ENCODE measurements around the gene CUX1. TPM values are rescaled to one million over a fixed set of nuclear protein-coding genes. Genes with fewer than 3 reads are reported as not detected.
"Not testable (repeated sequence)": the region's sequence is repeated elsewhere in the genome, so short reads cannot be mapped to it uniquely, and the experiment has no call there.

CUX1 gene
- total RNA-seq, 2 experiments from 2014 or later = 21.1 to 22.4 TPM

- no peak overlapping the region for H3K4me3 Mint-ChIP-seq
- ChIA-PET CTCF (interaction anchor here (0.6 kb wide), 1 partner anchor 26 kb away, joined by 3 read pairs; no protein-coding TSS in a partner anchor), POLR2A (no interaction called here)
- H3K27me3 Mint-ChIP-seq = no peaks in the 10 kb centered on the region
- H3K4me1 Mint-ChIP-seq = no peaks in the 10 kb centered on the region
- H3K27ac Mint-ChIP-seq = no peak overlapping the region
- DNase-seq = no peak
- no peaks in the 10 kb centered on the region for H3K36me3 Mint-ChIP-seq (ENCODE audit: low read depth)
- H3K9me3 Mint-ChIP-seq = no peaks in the 10 kb centered on the region
Measured at GRCh38 chr7:102175423-102176170, 358.2 kb downstream of the CUX1 start.

GRCh38 chr7:102178410-102178809 is 361.0 kb downstream of the CUX1 start:
- CTCF ChIA-PET = no interaction called here
- no peaks in the 10 kb centered on the region for H3K9me3 Mint-ChIP-seq
- no peak overlapping the region for H3K27ac Mint-ChIP-seq
- no peaks in the 10 kb centered on the region for H3K36me3 Mint-ChIP-seq (ENCODE audit: low read depth)
- DNase-seq = no peak
- no peak overlapping the region for H3K4me3 Mint-ChIP-seq
- no peaks in the 10 kb centered on the region for H3K27me3 Mint-ChIP-seq
- POLR2A ChIA-PET = no interaction called here
- H3K4me1 Mint-ChIP-seq = no peaks in the 10 kb centered on the region

- H3K27ac Mint-ChIP-seq = no peak overlapping the region
- CTCF ChIA-PET = no interaction called here
- no peak for DNase-seq
- H3K4me3 Mint-ChIP-seq = no peak overlapping the region
- H3K4me1 Mint-ChIP-seq = no peaks in the 10 kb centered on the region
- POLR2A ChIA-PET = no interaction called here
- no peaks in the 10 kb centered on the region for H3K36me3 Mint-ChIP-seq (ENCODE audit: low read depth)
- H3K9me3 Mint-ChIP-seq = no peaks in the 10 kb centered on the region
- no peaks in the 10 kb centered on the region for H3K27me3 Mint-ChIP-seq
Measured at GRCh38 chr7:102180727-102181126, 363.3 kb downstream of the CUX1 start.

GRCh38 chr7:102181517-102181916 is 364.1 kb downstream of the CUX1 start:
- no peak for DNase-seq
- H3K4me1 Mint-ChIP-seq = no peaks in the 10 kb centered on the region
- H3K4me3 Mint-ChIP-seq = no peak overlapping the region
- no peaks in the 10 kb centered on the region for H3K27me3 Mint-ChIP-seq
- H3K27ac Mint-ChIP-seq = no peak overlapping the region
- CTCF ChIA-PET = no interaction called here
- H3K36me3 Mint-ChIP-seq (ENCODE audit: low read depth) = no peaks in the 10 kb centered on the region
- H3K9me3 Mint-ChIP-seq = no peaks in the 10 kb centered on the region
- POLR2A ChIA-PET = no interaction called here

GRCh38 chr7:102182016-102182415 is 364.6 kb downstream of the CUX1 start:
- POLR2A ChIA-PET = no interaction called here
- no peak overlapping the region for H3K27ac Mint-ChIP-seq
- no peaks in the 10 kb centered on the region for H3K9me3 Mint-ChIP-seq
- no peaks in the 10 kb centered on the region for H3K27me3 Mint-ChIP-seq
- H3K4me3 Mint-ChIP-seq = no peak overlapping the region
- no peaks in the 10 kb centered on the region for H3K36me3 Mint-ChIP-seq (ENCODE audit: low read depth)
- no peaks in the 10 kb centered on the region for H3K4me1 Mint-ChIP-seq
- DNase-seq = no peak
- CTCF ChIA-PET = no interaction called here

- DNase-seq; H3K4me1 Mint-ChIP-seq; CTCF ChIA-PET; POLR2A ChIA-PET; H3K27me3 Mint-ChIP-seq; H3K27ac Mint-ChIP-seq; H3K9me3 Mint-ChIP-seq; H3K4me3 Mint-ChIP-seq; H3K36me3 Mint-ChIP-seq (ENCODE audit: low read depth): not testable (repeated sequence)
Measured at GRCh38 chr7:102183848-102184247, 366.4 kb downstream of the CUX1 start.

- Mint-ChIP-seq H3K27ac (no peak overlapping the region), H3K36me3 (ENCODE audit: low read depth) (no peaks in the 10 kb centered on the region), H3K4me1 (peaks cover 2% of the 10 kb centered on the region), H3K9me3 (no peaks in the 10 kb centered on the region), H3K4me3 (no peak overlapping the region), H3K27me3 (no peaks in the 10 kb centered on the region)
- no peak for DNase-seq
- ChIA-PET CTCF (no interaction called here), POLR2A (no interaction called here)
Measured at GRCh38 chr7:102184303-102184702, 366.9 kb downstream of the CUX1 start.

- no peaks in the 10 kb centered on the region for H3K27me3 Mint-ChIP-seq
- no peak for DNase-seq
- H3K4me3 Mint-ChIP-seq = no peak overlapping the region
- peaks cover 2% of the 10 kb centered on the region for H3K4me1 Mint-ChIP-seq
- CTCF ChIA-PET = no interaction called here
- POLR2A ChIA-PET = no interaction called here
- H3K27ac Mint-ChIP-seq = no peak overlapping the region
- H3K9me3 Mint-ChIP-seq = no peaks in the 10 kb centered on the region
- H3K36me3 Mint-ChIP-seq (ENCODE audit: low read depth) = no peaks in the 10 kb centered on the region
Measured at GRCh38 chr7:102185796-102186195, 368.4 kb downstream of the CUX1 start.

GRCh38 chr7:102186306-102186705 is 368.9 kb downstream of the CUX1 start:
- Mint-ChIP-seq H3K27me3 (no peaks in the 10 kb centered on the region), H3K4me3 (no peak overlapping the region), H3K9me3 (no peaks in the 10 kb centered on the region), H3K36me3 (ENCODE audit: low read depth) (no peaks in the 10 kb centered on the region), H3K4me1 (peaks cover 2% of the 10 kb centered on the region), H3K27ac (no peak overlapping the region)
- ChIA-PET POLR2A (no interaction called here), CTCF (no interaction called here)
- no peak for DNase-seq

GRCh38 chr7:102188746-102189145 is 371.3 kb downstream of the CUX1 start:
- Mint-ChIP-seq H3K27ac (no peak overlapping the region), H3K36me3 (ENCODE audit: low read depth) (no peaks in the 10 kb centered on the region), H3K4me1 (peaks cover 2% of the 10 kb centered on the region), H3K27me3 (no peaks in the 10 kb centered on the region), H3K9me3 (no peaks in the 10 kb centered on the region), H3K4me3 (no peak overlapping the region)
- no peak for DNase-seq
- ChIA-PET POLR2A (no interaction called here), CTCF (interaction anchor here (1.0 kb wide), 1 partner anchor 64 kb away, joined by 3 read pairs; no protein-coding TSS in a partner anchor)

- no peak overlapping the region for H3K4me3 Mint-ChIP-seq
- no peaks in the 10 kb centered on the region for H3K9me3 Mint-ChIP-seq
- H3K4me1 Mint-ChIP-seq = peaks cover 2% of the 10 kb centered on the region
- no peaks in the 10 kb centered on the region for H3K27me3 Mint-ChIP-seq
- no peak for DNase-seq
- ChIA-PET POLR2A (no interaction called here), CTCF (interaction anchor here (1.0 to 1.2 kb wide), 2 partner anchors 47 to 62 kb away, joined by 3 read pairs; no protein-coding TSS in a partner anchor)
- H3K27ac Mint-ChIP-seq = no peak overlapping the region
- H3K36me3 Mint-ChIP-seq (ENCODE audit: low read depth) = no peaks in the 10 kb centered on the region
Measured at GRCh38 chr7:102189756-102190155, 372.3 kb downstream of the CUX1 start.

GRCh38 chr7:102190776-102191350 is 373.4 kb downstream of the CUX1 start:
- ChIA-PET CTCF (interaction anchor here (1.2 kb wide), 1 partner anchor 46 kb away, joined by 3 read pairs; no protein-coding TSS in a partner anchor), POLR2A (no interaction called here)
- no peak for DNase-seq
- H3K36me3 Mint-ChIP-seq (ENCODE audit: low read depth) = no peaks in the 10 kb centered on the region
- no peaks in the 10 kb centered on the region for H3K27me3 Mint-ChIP-seq
- H3K4me3 Mint-ChIP-seq = no peak overlapping the region
- H3K27ac Mint-ChIP-seq = no peak overlapping the region
- peaks cover 2% of the 10 kb centered on the region for H3K4me1 Mint-ChIP-seq
- no peaks in the 10 kb centered on the region for H3K9me3 Mint-ChIP-seq

- H3K27ac Mint-ChIP-seq = no peak overlapping the region
- peaks cover 2% of the 10 kb centered on the region for H3K4me1 Mint-ChIP-seq
- no peaks in the 10 kb centered on the region for H3K9me3 Mint-ChIP-seq
- CTCF ChIA-PET = no interaction called here
- no peaks in the 10 kb centered on the region for H3K36me3 Mint-ChIP-seq (ENCODE audit: low read depth)
- POLR2A ChIA-PET = no interaction called here
- no peaks in the 10 kb centered on the region for H3K27me3 Mint-ChIP-seq
- no peak overlapping the region for H3K4me3 Mint-ChIP-seq
- no peak for DNase-seq
Measured at GRCh38 chr7:102191556-102192379, 374.3 kb downstream of the CUX1 start.
